ENCODE measurements around the gene OPN1LW. TPM values are rescaled to one million over a fixed set of nuclear protein-coding genes. Genes with fewer than 3 reads are reported as not detected.
"Not testable (repeated sequence)": the region's sequence is repeated elsewhere in the genome, so short reads cannot be mapped to it uniquely, and the experiment has no call there.

OPN1LW gene
- polyA plus RNA-seq, 3 donors: not detected

DNA sequence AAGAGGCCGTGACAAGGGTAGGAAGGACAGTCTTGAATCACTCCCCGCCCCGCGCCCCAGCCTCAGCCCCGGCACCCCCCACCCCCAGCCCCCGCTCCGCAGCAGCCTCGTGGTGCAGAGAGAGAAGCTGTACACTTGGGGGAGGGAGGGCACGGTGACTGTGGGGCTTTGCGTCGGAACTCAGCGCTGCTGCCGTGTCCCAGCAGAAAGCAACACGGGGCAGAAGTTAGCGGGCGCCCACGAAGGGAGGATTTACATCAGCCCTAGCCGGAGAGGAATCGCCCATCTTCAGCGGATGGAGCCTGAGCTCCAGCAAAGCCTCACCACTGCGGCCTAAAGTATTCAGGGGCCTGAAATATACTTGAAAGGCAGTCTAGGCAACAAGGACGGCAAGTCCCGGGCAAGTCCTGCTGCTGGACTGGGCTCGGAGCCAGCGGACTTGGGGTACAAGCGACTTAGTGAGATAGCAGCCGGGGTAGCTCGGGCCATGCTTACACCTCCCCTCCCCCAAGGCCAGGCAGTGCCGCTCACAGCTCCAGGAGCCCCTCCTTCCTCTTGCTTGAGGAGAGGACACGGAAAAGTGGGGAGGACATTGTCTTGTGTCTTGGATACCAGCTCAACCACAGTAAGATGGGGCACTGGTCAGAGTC lies 18.5 kb upstream of the OPN1LW start:
- no peak overlapping the region for H3K27ac ChIP-seq (ENCODE audit: low read depth, low read length)
- 64 to 77% (median 72%) methylated on average over 10 to 30 of the region's 30 CpGs for WGBS, 3 donors

DNA sequence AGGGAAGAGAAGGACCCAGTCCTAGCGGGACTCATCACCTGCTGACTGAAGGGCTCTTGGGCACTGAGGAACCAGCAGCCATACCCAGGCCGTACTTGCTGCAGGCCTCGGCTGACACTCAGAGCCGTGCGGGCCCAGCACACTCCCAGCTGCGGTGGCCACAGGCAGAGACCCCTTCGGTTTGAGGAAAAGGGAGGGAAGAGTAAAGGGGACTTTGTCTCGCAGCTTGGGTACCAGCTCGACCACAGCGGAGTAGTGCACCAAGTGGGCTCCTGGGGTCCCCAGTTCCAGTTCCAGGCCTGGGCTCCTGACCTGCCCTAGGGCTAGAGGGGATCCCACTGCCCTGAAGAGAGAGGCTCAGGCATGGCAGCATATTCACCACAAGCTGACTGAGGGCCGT lies 17.9 kb upstream of the OPN1LW start:
- H3K27ac ChIP-seq (ENCODE audit: low read depth, low read length): no peak overlapping the region
- WGBS, 3 donors: 97 to 100% (median 97%) methylated on average over 2 to 11 of the region's 11 CpGs

DNA sequence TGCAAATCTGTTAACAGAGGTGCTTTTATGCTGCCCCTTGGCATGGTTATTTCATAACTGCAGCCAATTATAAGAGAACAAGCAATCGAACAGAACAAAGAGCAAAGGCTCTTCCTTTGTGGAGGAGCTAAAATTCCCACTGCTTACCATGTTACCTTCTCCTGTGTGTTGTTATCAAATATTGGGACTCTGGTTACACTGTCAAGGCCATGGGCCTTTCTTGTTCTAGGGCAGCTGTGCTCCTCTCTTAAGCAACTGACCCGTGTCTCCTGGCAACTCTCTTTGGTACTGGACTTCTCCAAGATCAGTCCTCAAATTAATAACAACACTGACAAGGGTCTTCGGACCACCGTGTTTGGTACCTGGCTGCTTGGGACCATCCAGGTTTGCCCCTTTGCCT lies 12.1 kb upstream of the OPN1LW start:
- 48 to 89% (median 82%) methylated on average over 4 of the region's 4 CpGs for WGBS, 3 donors
- H3K27ac ChIP-seq (ENCODE audit: low read depth, low read length): no peak overlapping the region

DNA sequence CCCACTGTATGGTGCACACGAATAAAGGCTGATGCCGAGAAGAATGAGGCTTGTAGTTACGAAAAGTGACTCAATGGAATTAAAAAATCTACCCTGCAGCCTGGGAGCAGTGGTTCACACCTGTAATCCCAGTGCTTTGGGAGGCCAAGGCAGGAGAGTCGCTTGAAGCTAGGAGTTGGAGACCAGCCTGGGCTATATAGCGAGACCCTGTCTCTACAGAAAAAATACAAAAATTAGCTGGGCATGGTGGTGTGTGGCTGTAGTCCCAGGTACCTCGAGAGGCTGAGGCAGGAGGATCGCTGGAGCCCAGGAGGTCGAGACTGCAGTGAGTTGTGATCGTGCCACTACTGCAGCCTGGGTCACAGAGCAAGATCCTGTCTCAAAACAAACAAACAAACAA lies 11.7 kb upstream of the OPN1LW start:
- no peak overlapping the region for H3K27ac ChIP-seq (ENCODE audit: low read depth, low read length)
- WGBS, 3 donors: 86 to 97% (median 96%) methylated on average over 6 to 9 of the region's 9 CpGs

DNA sequence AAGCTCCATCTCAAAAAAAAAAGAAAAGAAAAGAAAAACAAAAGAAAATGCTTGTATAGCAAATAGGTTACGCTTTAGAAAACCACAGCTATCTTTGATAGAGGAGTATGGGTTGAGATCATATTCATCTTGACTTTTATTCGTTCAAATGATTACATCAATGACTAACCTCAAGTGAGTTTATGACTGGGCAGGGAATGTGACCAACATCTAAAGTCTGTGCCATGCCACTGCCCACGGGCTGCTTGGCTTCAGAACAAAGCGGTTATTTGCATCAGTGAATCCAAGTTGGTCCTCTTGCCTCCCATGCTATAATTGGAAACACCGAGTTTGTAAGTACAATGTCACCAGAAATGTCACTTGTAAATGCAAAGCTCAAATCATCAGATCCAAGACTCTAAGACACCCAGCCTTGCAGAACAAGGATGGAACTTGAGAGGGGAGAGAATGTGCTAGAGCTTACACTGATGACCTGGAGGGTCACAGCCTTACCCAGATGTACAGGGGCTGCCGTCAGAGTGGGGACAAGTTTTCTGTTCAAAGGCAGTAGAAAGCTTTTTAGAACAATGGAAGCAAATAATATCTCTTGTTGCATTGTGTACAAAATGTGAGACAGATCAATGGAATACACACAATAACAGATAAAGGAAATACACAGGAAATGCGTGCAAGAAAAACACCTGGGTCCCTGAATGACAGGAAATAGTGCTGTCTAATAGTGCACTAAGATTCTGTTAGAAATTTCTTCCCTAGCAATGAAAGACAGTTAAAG lies 8.4 kb upstream of the OPN1LW start:
- H3K27ac ChIP-seq (ENCODE audit: low read depth, low read length): no peak overlapping the region
- 66 to 71% (median 70%) methylated on average over 7 of the region's 7 CpGs for WGBS, 3 donors

DNA sequence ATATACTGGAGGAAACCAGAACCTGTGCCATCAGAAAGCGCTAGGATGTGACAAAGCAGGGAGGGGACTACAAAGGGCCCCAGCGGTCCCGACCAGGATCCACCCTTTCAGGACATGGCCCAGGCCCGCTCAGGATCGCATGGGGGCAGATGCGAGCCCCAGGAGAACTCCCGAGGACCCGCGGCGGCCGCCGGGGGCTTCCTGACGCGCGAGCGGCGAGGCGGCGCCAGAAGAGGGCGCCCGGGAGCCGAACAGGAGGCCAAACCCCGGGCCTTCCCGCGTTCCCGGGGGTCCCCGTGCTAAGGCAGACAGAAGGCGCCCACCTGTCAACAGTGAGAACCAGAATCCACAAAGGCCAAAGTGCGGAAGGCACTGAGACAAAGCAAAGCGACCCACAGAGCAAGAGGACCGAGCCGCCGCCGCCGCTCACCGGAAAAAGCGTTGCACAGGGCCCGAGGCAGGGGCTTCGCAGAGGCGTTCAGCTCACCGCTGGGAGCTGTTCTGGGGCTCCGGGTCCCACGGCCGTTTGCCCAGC lies 7.3 kb upstream of the OPN1LW start:
- no peak overlapping the region for H3K27ac ChIP-seq (ENCODE audit: low read depth, low read length)

DNA sequence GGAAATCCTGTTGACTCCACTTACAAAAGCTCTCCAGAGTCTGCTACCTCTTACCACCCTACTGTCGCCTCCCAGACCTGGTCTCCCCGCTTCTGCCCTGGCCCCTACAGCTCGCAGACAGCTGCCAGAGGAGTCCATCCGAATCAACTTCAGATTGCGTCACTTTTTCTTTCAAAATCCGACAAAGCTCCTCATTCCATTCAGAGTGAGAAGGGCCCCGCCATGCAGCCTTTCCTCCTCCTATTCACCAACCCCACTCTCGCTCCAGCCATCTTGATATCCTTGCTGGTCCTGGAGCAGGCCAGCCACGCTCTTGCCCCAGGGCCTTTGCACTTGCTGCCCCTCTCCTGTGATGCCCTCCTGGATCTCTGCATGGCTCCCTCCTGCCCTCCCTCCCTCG lies 5.2 kb upstream of the OPN1LW start:
- 69 to 86% (median 79%) methylated on average over 10 of the region's 10 CpGs for WGBS, 3 donors
- H3K27ac ChIP-seq (ENCODE audit: low read depth, low read length): no peak overlapping the region

More for the DNA sequence above, 7.3 kb upstream of the OPN1LW start:
- WGBS, 3 donors: 0 to 14% (median 1%) methylated on average over 6 to 44 of the region's 44 CpGs

DNA sequence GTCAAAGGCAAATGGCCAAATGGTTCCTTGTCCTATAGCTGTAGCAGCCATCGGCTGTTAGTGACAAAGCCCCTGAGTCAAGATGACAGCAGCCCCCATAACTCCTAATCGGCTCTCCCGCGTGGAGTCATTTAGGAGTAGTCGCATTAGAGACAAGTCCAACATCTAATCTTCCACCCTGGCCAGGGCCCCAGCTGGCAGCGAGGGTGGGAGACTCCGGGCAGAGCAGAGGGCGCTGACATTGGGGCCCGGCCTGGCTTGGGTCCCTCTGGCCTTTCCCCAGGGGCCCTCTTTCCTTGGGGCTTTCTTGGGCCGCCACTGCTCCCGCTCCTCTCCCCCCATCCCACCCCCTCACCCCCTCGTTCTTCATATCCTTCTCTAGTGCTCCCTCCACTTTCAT lies 3.8 kb upstream of the OPN1LW start:
- no peak overlapping the region for H3K27ac ChIP-seq (ENCODE audit: low read depth, low read length)
- WGBS, 3 donors: 83 to 91% (median 89%) methylated on average over 9 to 12 of the region's 12 CpGs

DNA sequence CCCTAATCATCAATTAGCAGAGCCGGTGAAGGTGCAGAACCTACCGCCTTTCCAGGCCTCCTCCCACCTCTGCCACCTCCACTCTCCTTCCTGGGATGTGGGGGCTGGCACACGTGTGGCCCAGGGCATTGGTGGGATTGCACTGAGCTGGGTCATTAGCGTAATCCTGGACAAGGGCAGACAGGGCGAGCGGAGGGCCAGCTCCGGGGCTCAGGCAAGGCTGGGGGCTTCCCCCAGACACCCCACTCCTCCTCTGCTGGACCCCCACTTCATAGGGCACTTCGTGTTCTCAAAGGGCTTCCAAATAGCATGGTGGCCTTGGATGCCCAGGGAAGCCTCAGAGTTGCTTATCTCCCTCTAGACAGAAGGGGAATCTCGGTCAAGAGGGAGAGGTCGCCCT lies 3.3 kb upstream of the OPN1LW start:
- WGBS, 3 donors: 82 to 97% (median 87%) methylated on average over 8 to 10 of the region's 10 CpGs
- H3K27ac ChIP-seq (ENCODE audit: low read depth, low read length): no peak overlapping the region

DNA sequence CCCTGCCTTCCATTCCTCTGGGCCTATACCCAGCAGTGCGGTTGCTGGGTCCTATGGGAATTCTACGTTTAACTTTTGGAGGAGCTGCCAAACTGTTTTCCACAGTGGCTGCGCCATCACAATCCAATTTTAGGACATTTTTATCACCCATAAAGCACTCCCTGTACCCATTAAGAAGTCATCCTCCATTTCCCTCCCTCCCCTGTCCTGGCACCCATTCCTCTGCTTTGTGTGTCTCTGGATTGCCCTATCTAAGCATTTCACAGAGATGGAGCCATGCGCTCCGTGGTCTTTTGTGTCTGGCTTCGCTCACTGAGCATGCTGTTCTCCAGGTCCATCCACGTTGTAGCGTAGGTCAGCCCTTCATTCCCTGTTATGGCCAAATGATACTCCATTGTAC lies 1.7 kb upstream of the OPN1LW start:
- WGBS, 3 donors: 87 to 94% (median 88%) methylated on average over 8 of the region's 8 CpGs
- no peak overlapping the region for H3K27ac ChIP-seq (ENCODE audit: low read depth, low read length)

DNA sequence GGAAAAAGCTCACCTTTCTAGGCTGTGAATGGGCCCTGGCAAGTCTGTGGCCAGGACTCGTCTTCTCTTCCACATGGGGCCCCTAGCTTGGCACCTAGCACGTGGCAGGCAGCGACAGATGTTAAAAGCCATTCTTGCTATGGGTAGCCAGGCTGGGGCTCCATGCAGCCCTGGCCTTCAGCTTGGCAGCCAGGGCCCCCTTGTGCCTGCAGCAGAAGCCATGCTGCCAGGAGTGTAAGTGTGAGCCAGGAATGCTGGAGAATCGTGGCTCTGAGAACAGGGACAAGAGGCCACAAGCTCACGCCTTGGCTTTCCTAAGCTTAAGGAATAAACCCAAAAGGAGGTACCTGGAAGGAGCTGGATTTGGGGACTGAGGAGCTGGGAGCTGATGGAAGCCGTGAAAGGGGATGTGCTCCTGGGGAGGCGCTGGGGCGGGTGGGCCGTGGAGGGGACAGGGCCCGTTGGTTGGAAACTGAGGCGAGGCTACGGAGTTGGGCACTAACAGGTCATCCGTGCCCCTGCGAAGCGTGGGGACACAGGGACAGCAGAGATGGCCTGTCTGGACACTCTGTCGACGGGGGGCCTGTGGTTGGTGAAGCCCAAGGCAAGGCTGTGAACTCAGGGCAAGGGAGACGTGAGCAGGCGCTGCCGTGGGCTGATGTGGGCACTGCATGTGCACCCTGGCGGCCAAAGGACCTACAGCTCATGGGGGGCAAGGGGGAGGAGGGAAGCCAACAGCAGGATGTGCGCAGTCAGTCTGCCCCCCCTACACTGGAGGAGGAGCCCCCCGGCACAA lies 895 bp upstream of the OPN1LW start:
- H3K27ac ChIP-seq (ENCODE audit: low read depth, low read length): no peak overlapping the region
- 90 to 94% (median 94%) methylated on average over 11 to 23 of the region's 23 CpGs for WGBS, 3 donors

DNA sequence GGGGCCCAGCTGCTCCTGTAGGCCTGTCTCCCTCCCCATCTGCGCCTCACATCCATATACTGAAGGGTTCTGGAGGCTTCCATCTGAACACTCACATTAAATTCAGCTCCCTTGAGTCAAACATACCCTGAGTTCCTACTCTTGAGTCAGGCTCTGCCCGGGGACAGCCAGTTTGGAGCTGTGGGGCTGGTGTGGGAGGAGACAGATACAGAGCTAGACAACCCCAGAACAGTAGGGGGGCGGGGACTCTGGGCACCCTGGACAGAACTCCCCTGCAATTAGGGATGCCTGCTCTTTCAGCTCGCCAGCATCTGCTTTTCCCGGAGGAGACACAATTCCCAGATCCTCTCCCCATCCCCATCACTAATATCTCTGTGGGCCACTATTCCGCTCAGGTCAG lies 7.0 kb downstream of the OPN1LW start:
- 69 to 100% methylated on average over 1 of the region's 6 CpGs; no CpG with 5 or more reads in 1 of the 3 donors for WGBS, 3 donors
- not testable (repeated sequence) for H3K27ac ChIP-seq (ENCODE audit: low read depth, low read length)

DNA sequence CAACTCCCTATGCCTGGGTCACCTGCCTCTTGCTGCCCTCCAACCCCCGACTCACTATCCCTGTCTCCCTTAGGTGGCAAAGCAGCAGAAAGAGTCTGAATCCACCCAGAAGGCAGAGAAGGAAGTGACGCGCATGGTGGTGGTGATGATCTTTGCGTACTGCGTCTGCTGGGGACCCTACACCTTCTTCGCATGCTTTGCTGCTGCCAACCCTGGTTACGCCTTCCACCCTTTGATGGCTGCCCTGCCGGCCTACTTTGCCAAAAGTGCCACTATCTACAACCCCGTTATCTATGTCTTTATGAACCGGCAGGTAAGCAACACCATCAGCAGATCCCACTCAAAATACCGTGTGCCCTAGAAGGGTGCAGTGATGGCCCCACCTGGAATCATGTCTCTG lies 12.2 kb downstream of the OPN1LW start:
- 81 to 97% (median 89%) methylated on average over 5 to 9 of the region's 11 CpGs for WGBS, 3 donors
- H3K27ac ChIP-seq (ENCODE audit: low read depth, low read length): not testable (repeated sequence)

DNA sequence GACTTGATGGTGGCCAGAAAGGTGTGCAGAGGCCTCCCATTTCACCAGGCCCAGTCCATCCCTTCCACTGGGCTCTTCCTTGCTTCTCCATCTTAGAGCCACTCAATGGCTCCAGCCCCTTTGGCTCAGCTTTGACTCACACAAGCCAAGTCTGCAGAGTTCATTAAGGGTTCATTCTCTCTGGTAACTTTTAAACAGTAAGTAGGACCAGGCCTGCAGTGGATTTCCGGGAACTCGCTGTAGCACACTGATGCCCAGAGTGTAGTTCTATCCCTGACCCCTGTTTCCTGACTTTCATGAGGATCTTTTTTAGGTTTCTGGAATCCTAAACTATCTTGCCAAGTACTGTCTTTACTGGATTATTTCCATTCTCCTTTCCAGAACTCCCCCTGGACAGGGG lies 13.2 kb downstream of the OPN1LW start:
- H3K27ac ChIP-seq (ENCODE audit: low read depth, low read length): not testable (repeated sequence)
- no CpG with 5 or more reads among the region's 2 CpGs for WGBS, 3 donors

DNA sequence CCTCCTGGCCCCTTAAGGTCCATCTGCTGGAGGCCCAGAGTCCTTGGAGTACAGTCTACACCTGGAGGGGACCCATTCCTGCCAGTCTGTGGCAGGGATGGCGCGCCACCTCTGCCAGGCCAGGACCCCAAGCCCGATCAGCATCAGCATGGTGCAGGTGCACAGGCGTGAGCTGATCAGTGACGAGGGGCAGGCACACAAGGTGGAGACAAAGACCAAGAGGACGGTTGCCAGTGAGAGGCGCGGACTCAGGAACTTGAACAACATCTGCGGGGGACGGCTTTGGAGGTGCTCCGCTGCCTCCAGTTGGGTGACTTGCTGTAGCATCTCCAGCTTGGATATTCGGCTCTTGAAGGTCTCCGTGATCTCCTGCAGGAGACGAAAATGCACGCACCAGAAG lies 15.3 kb downstream of the OPN1LW start:
- H3K27ac ChIP-seq (ENCODE audit: low read depth, low read length): not testable (repeated sequence)
- WGBS, 3 donors: no CpG with 5 or more reads among the region's 15 CpGs

DNA sequence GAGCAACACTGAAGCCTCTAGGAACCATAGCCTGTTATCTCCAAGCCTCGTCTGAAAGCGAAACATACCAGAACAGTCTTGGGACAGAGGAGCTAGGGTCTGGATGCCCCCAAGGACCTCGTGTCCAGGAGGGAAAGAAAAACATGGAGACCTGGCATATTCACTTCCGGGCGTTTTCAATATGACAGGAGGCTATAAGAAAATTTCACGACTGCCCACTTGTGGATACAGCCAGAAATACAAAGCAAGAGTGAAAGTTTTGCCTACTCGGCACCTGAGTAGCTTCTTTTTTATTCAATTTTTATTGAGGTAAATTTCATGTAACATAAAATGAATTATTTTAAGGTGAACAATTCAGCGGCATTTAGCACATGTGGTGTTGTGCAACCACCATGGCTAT lies 20.9 kb downstream of the OPN1LW start:
- WGBS, 3 donors: no CpG with 5 or more reads among the region's 8 CpGs

DNA sequence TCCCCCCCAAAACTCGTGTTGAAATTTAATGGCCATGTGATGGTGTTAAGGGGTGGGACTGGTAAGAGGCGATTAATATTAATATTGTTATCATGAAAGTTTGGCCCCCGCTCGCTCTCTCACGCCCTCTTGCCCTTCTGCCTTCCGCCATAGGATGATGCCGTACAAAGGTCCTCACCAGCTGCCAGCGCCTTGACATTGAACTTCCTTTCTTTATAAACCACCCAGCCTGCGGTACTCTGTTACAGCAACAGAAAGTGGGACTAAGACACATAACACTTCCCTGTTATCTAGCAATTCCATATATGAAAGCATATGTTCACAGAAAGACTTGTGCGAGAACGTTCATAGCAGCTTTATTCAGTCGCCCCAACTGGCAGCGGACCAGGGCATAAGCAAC lies 24.3 kb downstream of the OPN1LW start:
- WGBS, 3 donors: no CpG with 5 or more reads among the region's 13 CpGs
- not testable (repeated sequence) for H3K27ac ChIP-seq (ENCODE audit: low read depth, low read length)

More for the DNA sequence above, 20.9 kb downstream of the OPN1LW start:
- H3K27ac ChIP-seq (ENCODE audit: low read depth, low read length): not testable (repeated sequence)

DNA sequence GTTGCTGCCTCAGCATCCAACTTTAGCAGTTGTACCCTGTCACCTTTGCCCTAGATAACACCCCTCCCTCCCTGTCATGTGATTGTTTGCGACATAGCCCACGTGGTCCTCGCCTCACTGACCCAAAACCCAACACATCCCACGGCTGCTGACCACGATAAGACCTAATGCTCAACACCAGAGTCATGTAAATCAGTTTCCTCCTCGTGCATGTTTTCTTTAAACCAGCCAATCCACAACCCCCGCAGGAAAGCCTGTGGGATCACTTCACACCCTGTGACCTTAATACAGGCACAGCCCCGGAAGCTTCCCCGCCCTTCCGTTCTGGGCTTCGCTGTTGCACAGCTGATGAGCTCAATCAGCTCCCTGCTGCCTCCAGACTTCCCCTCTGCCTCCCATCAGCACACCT lies 28.5 kb downstream of the OPN1LW start:
- no CpG with 5 or more reads among the region's 11 CpGs for WGBS, 3 donors

DNA sequence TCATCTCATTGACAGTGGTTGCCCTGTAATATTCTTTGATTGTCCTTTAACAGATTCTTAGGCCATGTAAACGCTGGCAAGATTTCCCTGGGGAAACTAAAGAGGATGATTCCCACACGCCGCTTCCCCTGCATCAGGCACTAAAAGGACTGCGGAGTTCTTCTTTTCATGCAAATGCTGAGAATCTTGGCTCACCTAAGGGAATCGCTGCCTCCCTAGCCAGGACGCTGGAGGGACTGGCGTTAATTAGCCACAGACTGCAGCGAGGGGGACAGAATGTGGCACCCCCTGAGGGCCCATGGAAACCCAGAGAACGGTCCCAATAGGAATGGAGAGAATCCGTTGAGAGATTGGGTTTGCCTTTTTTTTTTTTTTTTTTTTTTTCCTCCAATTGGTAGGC lies 30.3 kb downstream of the OPN1LW start:
- WGBS, 3 donors: no CpG with 5 or more reads among the region's 10 CpGs
- H3K27ac ChIP-seq (ENCODE audit: low read depth, low read length): not testable (repeated sequence)

More for the DNA sequence above, 28.5 kb downstream of the OPN1LW start:
- H3K27ac ChIP-seq (ENCODE audit: low read depth, low read length): not testable (repeated sequence)

All from adipose tissue (tissue), 3 donors.